Upper lobe of left lung (tissue), 4 donors: ENCODE measurements around the gene EAF2.

Source experiments
- CTCF ChIP-seq, 6 experiments: fragments of 450-650 bp in 4 of 6; fragments of 200-600 bp in 2 of 6; sonication (generic) in 2 of 6; IDR thresholded peaks; one replicate each; pipeline ENCODE4 v1.5.1; 2016 to 2019; ENCODE audit warnings: antibody characterized with exemption in 6 of 6
- EP300 ChIP-seq, 4 donors: sonication (generic); formaldehyde crosslinking; IDR thresholded peaks; one replicate each; pipeline ENCODE4 v1.5.1; 2017; ENCODE audit warnings: antibody characterized with exemption in 4 of 4, control low read depth in 2 of 4
- POLR2A ChIP-seq, 4 donors: fragments of 450-650 bp; IDR thresholded peaks; one replicate each; pipeline ENCODE4 v1.5.1; 2016 to 2017; ENCODE audit warnings: antibody characterized with exemption in 4 of 4, mild to moderate bottlenecking in 2 of 4

GRCh38 chr3:121821421-121822199, 13.4 kb upstream of the EAF2 start:
- no peak for TF ChIP-seq EP300 (IDR thresholded peaks at IDR 0.05)
- no peak for TF ChIP-seq CTCF (IDR thresholded peaks at IDR 0.05)
- TF ChIP-seq POLR2A (IDR thresholded peaks at IDR 0.05): no peak
